NT2/D1 (cell line): ENCODE results near the gene HERC4.

ENCODE experiments used
- SUZ12 ChIP-seq: IDR thresholded peaks from 2 replicates; pipeline ENCODE4 v1.6.1; 2011; ENCODE audit not compliant: insufficient read length, insufficient read depth; ENCODE audit errors: extremely low read depth
- YY1 ChIP-seq: IDR thresholded peaks from 2 replicates; pipeline ENCODE4 v1.6.1; 2011; ENCODE audit not compliant: insufficient read length, insufficient read depth
- ZNF274 ChIP-seq: IDR thresholded peaks from 2 replicates; pipeline ENCODE4 v1.6.1; 2011; ENCODE audit warnings: mild to moderate bottlenecking, low read depth, low read length

DNA sequence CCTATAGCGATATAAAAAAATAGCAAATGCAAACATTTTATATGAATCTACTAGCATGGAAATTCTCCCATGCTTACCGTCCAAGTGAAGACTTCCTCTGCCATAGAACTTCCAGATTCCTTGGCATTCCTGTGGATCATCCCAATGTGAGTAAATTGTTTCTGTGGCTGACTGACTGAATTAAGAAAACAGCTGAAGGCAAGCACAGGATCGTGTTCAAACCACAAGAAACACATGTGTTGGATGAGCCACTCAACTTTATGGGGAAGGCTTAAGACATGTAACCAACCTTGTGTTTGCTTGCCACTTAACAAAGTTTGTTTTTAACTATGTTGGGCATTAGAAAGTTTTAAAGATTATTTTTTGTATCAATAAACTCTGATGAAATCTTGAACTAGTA lies 31.6 kb upstream of the HERC4 start:
- TF ChIP-seq SUZ12 (no peak), YY1 (no peak), ZNF274 (no peak)
